ENCODE measurements around the gene B3GNT9.

DNA sequence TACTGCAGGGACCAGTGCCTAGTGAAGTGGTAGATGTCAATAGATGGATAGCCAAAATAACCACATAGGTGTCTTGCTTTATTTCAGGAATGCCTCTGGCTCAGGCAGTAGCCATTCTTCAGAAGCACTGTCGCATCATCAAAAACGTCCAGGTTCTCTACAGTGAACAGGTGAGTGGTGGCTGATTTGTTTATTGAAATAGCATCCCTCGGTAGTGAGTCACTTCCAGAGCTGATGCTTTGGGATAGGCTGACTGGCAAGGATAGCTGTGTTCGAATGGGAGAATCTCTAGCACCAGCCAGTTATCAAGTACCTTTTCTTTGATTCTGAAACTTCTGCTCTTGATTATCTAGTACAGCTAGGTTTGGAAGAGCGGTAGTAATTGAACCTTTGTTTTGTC lies 30.8 kb downstream of the B3GNT9 start:
- TF ChIP-seq CTCF (IDR thresholded peaks at IDR 0.05) (no peak), EP300 (IDR thresholded peaks at IDR 0.05) (no peak)
